Esophagus muscularis mucosa (tissue), 4 donors: ENCODE data around the gene ADCY3.

Experiments used
- EP300 ChIP-seq: sonication (generic); formaldehyde crosslinking; IDR thresholded peaks from one replicate; pipeline ENCODE4 v1.6.1; 2017; ENCODE audit warnings: antibody characterized with exemption
- POLR2A ChIP-seq: fragments of 450-650 bp; IDR thresholded peaks from one replicate; pipeline ENCODE4 v1.6.1; 2017; ENCODE audit warnings: antibody characterized with exemption, moderate library complexity, mild to moderate bottlenecking, low read depth
- POLR2AphosphoS5 ChIP-seq, 2 donors: sonication (generic); formaldehyde crosslinking; IDR thresholded peaks; one replicate each; pipeline ENCODE4 v1.6.1; 2017; ENCODE audit warnings: antibody characterized with exemption in 2 of 2
- TF ChIP-seq, protein P1 (sequence below), 3 experiments: fragments of 200-600 bp in 2 of 3; fragments of 450-650 bp in 1 of 3; sonication (generic) in 2 of 3; IDR thresholded peaks; one replicate each; pipeline ENCODE4 v1.5.1; 2017 to 2019; ENCODE audit warnings: antibody characterized with exemption in 3 of 3, mild to moderate bottlenecking in 2 of 3, moderate library complexity in 1 of 3

DNA sequence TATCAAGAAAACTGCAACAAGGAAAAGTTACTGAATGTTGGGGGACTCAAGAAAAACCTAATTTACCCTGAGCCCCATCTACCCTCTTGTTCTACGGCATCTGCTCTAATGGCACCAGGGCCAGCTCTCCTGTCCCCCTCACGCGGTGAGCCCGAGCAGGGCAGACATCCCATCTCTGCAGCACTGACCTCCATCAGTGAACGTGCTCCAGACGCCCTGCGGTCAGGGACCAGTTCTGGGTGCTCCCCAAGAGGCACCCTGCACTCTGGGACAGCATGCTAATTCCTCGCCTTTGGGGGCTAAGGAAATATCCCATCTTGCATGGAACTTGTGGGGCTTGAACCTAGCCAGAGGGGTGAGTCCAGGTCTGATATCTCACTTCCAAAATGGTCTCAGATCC, 83.8 kb downstream of the ADCY3 start:
- TF ChIP-seq, protein P1, sequence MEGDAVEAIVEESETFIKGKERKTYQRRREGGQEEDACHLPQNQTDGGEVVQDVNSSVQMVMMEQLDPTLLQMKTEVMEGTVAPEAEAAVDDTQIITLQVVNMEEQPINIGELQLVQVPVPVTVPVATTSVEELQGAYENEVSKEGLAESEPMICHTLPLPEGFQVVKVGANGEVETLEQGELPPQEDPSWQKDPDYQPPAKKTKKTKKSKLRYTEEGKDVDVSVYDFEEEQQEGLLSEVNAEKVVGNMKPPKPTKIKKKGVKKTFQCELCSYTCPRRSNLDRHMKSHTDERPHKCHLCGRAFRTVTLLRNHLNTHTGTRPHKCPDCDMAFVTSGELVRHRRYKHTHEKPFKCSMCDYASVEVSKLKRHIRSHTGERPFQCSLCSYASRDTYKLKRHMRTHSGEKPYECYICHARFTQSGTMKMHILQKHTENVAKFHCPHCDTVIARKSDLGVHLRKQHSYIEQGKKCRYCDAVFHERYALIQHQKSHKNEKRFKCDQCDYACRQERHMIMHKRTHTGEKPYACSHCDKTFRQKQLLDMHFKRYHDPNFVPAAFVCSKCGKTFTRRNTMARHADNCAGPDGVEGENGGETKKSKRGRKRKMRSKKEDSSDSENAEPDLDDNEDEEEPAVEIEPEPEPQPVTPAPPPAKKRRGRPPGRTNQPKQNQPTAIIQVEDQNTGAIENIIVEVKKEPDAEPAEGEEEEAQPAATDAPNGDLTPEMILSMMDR (IDR thresholded peaks at IDR 0.05) = no peak
- TF ChIP-seq POLR2AphosphoS5 (IDR thresholded peaks at IDR 0.05) = no peak
- TF ChIP-seq EP300 = no peak
- no peak for TF ChIP-seq POLR2A
